ENCODE measurements around the gene UNC79.

Gene UNC79

DNA sequence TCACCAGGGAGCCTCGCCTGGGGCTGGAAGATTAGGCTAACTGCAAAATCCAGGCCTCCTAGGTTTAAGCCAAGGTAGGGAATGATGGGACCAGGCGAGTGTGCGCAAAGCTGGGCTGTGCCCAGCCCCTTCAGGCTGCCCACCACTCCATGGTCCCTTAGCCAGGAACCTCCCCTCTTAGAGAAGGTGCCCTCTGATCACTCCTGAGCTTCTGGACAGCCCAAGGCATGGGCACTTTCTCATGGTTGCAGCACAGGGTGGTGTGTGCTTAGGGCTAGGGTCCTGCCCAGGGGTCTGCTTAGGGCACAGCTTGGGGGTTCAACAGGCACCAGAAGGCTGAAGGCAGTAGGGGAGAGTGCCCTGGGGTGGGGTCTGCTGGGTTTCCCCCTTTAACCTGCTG lies 288.5 kb downstream of the UNC79 start:
- no peak overlapping the region for H3K27ac ChIP-seq
- DNase-seq (ENCODE audit: low read depth, low spot score): no peak

DNA sequence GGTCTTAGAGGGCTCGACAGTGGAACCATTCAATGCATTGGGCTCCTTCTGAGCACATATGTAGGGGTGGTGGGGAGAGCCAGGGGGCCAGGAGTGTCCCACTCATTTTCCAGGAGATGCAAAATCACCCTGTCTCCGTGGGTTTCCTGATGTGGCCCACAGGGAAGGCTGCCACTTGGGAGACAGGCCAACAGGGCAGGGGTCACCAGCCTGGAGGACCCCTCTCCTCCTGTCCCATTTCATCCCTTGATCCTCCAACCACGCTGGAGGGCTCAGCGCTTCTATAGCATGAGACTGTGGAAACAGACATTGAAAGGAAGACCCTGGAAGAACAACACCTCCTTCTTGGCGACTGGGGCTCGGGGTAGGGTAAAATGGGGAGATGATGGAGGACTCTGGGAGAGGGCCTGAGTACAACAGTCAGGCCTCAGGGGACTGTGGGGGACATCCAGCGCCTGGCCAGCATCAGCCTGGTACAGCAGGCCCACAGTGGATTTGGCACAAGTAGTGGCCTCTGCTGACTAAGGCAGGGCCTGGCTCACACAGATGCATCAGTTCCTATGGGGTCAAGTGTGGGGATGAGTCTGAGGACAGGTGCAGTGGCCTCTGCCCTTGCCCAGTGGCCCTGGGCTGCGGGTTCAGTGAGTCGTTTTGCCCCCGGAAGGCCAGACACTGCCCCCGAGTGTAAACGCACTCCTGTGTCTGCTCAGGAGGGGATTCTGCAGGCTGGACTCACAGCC lies 289.5 kb downstream of the UNC79 start:
- no peak overlapping the region for H3K27ac ChIP-seq
- DNase-seq (ENCODE audit: low read depth, low spot score): no peak

DNA sequence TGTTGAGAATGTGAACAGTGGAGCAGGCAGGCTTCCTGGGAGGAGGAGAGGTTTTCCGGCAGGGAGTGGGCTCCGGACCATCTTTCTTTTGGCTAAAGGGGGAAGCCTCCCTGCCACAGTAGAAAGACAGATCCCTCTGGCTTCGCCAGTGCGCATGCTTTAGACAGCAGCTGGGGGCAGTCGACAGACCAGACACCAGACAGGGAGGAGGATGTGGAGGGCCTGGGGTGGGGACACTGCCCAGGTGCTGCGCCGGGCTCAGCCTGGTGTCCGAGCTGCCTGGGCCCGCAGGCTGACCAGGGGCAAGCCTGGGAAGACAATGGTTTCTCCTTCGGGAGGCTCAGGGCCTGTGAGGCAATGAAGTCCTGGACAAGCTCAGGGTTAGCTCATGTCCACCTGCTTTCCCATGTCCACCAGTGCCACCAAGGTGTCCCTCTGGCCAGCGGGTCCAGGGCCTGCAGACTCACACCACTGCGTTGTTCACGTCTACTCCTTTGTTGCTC lies 290.3 kb downstream of the UNC79 start:
- no peak for DNase-seq (ENCODE audit: low read depth, low spot score)
- no peak overlapping the region for H3K27ac ChIP-seq

DNA sequence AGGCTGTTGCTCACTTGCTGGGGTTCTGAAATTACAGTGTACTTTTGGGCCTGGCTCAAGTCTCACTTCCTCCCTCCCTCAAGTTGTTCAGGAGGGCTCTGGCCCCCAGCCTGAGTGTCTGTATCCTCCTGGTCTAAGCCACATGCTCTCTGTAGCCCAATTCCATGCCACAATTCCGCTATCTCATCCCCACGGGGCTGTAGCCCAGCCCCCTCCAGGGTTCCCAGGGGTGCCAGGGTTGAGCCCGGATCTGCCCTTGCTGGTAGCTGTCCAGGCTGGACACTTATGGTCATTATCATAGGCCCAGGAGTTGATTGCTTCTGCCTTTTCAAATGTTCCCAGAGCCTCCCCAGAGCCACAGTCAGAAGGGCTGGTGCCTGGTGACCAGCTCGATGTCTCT lies 292.3 kb downstream of the UNC79 start:
- no peak for DNase-seq (ENCODE audit: low read depth, low spot score)
- no peak overlapping the region for H3K27ac ChIP-seq

DNA sequence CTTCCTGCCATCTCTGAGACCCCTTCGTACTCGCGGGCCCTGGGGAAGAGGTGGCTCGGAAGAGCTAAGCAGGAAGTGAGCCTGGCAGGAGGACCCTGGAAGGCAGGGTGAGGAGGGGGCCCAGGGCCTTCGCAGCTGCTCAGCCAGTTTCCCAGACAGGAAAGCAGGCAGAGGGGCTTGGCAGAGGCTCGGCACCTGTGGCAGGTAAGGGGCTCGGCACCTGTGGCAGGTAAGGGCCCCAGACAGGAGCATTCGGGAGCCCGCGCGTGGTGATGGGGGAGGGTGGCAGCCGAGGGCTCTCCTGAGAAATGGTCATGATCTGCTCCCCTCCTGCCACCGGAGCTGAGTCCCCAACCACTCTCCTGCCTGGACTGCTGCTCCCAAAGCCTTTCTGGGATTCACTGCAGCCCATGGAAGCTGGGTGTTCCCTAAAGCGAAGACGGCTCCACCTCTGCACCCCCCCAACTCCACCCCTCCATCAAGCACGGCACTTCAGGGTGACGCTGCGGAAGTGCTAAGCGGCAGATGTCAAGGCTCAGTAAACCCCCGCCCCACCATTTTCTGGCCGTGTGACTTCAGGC lies 294.4 kb downstream of the UNC79 start:
- H3K27ac ChIP-seq: no peak overlapping the region
- DNase-seq (ENCODE audit: low read depth, low spot score): no peak

DNA sequence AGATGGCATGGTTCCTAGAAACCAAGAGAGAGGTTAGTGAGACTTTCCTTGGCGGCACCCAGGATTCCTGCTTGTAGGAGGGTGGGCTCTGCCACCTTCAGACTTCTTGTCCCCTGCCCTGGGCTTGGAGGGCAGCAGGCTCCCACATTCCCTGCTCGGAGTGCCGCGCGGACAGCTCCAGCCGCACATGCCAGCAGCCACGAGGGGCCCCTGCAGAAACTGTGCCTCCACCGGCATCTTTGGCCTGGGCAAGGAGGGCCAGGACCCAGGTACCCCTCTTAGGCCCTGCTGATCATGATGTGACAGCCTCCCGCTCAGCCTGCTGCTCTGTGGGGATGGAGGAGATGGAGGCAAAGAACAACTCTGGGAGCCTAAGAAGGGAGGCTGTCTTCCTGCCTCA lies 295.3 kb downstream of the UNC79 start:
- no peak for DNase-seq (ENCODE audit: low read depth, low spot score)
- no peak overlapping the region for H3K27ac ChIP-seq

DNA sequence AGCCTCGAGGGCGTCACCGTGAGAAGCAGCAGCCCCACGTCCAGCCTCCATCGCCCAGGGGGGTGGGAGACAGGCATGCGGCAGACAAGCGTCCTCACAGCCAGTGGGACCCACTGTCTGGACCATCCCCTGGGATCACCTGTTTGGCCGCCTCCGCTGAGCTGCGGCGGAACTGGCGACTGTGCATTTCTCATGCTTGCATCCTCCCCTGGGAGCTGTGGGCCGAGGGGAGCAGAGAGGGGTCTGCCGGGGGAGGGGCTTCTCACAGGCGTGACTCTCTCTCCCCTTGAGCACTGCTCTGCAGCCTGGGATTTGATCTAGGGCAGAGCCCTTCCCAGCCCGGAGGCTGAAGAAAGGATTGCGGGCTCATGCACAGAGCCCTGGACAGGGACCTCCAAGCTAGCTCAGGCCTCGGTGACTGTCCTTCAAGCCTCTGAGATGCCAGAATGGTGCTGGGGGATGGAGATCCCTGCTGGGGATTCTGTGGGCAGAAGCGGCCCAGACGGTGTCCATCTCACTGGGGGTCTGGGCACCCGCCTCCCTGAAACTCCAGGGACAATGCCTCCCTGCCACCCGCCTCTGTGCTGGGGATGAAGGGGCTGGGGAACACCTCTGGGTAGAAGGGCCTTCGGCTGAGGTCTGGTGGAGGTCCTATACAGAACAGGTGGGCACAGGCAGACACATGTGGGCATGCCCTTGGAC lies 296.5 kb downstream of the UNC79 start:
- H3K27ac ChIP-seq: no peak overlapping the region
- DNase-seq (ENCODE audit: low read depth, low spot score): no peak

DNA sequence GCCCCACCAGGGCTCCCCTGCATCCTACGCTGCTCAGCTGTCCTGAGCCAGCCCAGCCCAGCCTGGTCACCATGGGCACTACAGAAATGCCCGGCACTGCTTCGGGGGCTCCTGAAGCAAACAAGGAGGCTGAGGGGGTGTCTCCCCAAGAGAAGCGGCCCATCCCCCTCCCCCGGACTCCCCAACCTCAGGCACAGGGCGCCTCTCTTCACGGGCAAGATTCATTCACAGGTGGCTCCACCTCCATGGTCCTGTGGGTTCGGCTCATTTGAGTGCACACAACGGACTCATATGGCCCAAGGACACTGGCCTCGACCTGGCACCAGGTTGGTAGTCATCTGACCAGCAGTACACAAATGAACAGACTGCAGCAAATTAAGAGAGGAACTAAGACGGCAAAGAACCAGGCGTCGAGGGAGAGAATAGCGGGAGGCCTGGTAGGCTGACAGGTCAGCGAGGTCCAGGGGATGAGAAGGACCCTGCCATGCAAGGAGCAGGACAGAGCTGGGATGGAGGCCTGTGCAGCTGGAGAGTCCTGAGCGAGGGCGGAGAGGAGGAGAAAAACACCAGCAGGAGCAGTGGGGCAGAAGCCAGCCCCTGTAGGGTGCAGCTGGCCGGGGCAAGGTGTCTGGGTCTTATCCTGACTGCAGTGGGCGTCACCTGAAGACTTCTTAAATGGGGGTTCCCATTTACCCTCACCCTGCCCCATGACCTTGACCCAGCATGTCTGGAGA lies 297.3 kb downstream of the UNC79 start:
- DNase-seq (ENCODE audit: low read depth, low spot score): no peak

DNA sequence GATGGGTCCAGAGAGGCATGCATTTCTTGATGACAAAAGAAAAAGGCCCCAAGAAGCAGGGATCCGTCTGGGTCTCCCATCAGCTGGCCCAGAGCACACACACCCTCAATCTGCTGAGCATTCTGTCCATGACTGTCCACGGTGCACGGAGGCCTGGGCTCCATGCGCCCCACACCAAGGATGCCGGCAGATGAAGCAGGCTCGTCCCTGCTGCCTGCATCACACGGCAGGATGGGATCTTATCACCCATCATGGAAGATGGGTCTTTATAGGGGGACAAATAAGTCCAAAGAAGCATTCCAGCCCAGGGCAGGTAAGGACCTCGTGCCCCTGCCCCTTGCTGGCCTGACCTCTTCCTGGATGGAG lies 297.9 kb downstream of the UNC79 start:
- DNase-seq (ENCODE audit: low read depth, low spot score): no peak
- H3K27ac ChIP-seq: no peak overlapping the region

More for the DNA sequence above, 297.3 kb downstream of the UNC79 start:
- H3K27ac ChIP-seq: no peak overlapping the region

DNA sequence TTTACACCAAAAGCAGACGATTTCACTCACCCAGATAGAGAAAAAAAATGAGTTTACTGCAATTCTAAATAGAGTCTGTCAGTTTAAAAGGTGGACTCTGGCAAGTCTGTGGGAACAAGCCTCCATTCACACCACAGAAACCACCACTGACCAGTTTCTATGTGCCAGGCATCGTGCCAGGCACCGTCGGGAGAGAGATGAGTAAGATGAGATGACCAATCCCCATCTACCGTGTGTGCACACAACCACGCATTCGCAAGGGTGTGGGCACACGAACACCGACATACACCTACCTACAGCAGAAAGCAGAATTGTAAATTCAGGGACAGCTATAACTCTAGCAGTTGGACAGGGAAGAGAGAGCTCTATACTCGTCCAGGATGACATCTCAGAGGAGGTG lies 299.3 kb downstream of the UNC79 start:
- no peak overlapping the region for H3K27ac ChIP-seq
- peak; percentile 18 for DNase-seq (ENCODE audit: low read depth, low spot score)

DNA sequence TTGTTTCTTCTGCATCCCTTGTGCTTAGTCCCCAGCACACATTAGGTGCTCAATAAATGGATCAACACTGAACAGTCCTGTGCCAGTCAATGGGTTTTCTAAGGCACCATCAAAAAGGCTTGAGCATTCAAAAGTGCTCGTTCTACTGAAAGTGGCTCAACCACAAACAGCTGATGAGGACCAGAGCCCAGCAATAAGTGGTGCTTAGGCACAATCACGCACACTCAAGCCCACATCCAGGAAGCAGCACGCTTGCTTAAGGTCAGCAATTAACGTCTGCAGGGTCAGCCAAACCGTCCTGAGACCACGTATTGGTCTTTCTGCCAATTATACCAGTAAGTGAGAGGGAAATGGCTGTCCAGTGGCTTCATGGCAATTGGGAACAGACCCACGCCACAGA lies 301.0 kb downstream of the UNC79 start:
- no peak for DNase-seq (ENCODE audit: low read depth, low spot score)
- no peak overlapping the region for H3K27ac ChIP-seq

DNA sequence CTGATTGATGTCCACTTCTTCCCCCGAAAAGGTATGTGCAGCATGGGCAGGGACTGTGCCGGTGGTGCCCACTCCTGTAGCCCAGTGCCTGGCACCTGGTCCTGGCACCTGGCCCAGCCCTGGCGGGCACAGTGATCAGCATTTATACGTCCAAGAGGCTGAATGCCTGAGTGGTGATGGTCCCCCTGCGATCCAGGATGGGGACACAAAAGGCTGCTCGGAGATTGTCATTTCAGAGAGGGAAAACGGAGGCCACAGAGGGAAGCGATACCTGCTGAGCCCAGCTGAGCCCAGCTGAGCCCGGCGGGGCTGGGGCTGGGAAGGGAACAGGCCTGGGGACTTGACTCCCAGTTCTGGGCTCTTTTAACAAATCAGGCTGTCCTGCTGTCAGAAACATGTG lies 301.8 kb downstream of the UNC79 start:
- DNase-seq (ENCODE audit: low read depth, low spot score): no peak
- no peak overlapping the region for H3K27ac ChIP-seq

DNA sequence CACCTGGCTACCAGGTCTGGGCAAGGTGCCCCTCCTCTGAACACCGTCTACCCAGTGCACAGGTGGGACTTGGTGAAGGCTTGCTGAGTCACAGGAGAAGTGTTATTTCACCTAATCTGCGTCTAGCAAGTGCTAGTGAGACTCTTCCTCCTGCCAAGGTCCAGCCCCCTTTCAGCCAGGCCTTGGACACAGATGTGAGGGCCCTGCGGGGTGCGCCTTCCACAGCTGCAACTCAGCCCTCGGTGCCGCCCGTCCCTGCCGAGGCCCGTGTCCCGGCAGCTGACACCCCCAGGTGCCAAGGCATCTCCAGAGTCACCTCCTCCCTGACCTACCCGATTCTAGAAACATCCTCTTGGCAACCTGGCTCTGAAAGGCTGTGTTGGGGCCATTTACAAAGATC lies 302.5 kb downstream of the UNC79 start:
- no peak overlapping the region for H3K27ac ChIP-seq
- no peak for DNase-seq (ENCODE audit: low read depth, low spot score)

DNA sequence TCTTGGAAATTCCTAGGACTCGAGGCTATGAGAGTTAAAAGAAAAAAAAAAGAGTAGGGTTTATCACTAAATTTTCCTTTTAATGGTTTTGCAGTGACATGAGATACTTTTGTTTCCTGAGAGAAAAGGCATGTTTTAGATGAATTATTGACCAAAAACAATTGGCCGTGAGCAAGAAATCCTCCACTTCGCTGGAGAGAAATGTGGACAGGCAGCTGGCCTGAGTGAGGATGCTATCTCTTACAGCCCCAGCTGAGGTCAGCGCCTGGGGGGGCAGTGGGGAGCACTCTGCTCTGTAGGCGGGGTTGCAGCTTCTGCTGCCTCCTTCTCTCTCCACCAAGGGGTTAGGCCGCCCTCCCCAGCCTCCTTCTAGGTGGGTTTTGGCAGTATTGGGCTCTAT lies 302.9 kb downstream of the UNC79 start:
- no peak overlapping the region for H3K27ac ChIP-seq
- DNase-seq (ENCODE audit: low read depth, low spot score): no peak

DNA sequence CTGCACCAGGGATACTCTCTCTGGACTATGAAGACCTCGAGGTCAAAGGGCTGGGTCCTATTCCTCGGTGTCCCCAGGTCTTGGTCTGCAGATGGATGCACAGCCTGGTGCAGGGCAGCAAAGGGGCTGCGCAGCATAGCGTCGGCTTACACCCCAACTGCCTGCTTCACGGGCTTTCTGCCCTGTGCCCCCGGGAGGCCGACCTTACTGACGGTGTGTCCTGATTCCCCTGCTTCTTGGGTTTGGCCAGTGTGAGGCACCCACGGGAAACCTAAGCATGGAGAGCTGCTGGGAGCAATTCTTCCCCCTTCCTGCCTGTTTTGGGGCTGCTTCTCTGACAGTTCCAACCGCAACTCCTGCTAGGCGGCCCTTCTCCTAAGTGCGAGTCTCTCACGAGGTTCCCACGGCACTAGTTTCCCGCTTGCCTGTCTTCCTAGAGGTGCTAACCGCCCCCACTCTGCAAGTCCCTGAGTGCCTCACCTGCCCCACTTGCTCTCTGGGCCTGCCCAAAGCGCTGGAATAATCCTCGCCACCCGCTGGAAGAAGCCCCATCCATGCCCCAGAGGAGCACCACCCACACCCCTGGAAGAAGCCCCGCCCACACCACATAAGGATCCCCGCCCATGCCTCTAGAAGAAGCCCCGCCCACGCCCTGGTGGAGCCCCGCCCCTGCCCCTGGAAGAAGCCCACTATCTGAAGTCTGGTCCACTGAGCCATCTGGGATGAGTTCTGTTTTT lies 303.5 kb downstream of the UNC79 start:
- H3K27ac ChIP-seq: no peak overlapping the region
- no peak for DNase-seq (ENCODE audit: low read depth, low spot score)

DNA sequence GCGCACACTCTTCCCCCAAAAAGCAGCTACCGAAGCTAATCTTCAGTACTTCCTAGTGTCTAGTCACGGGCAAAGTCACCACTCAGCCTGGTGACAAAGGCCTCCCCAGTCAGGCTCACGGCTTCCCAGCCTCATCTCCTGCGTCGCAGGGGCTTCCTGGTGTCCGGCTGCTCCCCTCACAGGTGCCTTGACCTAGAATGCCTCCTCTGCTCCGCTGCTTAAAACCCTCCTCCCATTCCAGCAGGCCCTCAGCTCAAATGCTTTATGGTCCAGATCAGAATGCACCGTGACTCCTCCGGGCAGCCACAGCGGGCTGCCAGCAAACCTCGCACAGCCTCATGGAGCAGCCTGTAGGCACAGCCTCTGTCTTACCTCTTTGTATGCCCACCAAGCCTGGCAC lies 304.5 kb downstream of the UNC79 start:
- no peak for DNase-seq (ENCODE audit: low read depth, low spot score)
- H3K27ac ChIP-seq: no peak overlapping the region

DNA sequence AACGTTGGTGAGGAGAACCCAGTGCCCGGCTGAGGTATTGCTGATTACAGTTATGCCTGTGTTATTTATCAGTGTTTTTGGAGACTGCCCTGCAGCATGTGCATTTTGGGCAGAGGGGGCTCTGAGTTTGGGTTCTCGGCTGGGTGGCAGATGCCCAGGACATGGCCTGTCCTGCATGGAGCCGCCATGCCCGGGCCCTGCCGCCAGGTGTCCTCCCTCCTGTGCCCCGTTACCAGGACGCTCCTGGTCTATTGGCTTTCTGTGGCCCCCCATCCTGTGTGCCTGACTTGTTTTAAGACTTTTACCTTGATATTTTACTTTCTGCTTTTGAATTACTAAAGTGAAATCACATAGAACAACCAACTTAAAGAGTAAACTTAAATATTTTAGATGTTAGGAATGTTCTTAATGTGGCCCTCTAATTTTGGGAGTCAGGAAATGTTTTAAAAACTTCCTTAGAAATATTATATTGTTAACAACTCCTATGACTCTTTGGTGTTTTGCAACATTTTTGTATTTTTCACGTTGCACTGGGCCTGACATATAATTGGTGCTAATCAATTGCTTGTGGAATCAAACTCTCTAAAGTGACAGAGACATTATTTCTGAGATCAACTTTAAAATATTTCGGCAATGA lies 305.8 kb downstream of the UNC79 start:
- H3K27ac ChIP-seq: no peak overlapping the region
- no peak for DNase-seq (ENCODE audit: low read depth, low spot score)

DNA sequence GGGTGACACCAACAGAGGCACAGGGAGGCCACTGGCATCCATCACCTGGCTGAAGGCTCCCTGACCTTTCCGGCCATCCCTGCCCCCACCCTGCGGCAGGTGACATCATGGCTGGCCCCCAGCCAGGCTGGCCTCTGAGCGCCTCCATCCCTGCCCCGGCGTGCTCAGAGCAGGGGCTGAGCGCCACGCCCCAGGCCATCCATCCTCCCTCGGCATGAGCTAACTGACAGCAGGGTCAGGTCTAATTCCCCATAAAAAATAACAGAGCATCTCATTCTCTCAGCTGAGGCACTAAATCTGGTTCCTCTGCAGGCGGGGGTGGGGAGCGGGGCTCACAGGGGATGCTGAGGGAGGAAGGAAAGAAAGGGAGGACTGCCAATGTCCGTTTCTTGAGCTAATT lies 306.9 kb downstream of the UNC79 start:
- no peak overlapping the region for H3K27ac ChIP-seq
- no peak for DNase-seq (ENCODE audit: low read depth, low spot score)

DNA sequence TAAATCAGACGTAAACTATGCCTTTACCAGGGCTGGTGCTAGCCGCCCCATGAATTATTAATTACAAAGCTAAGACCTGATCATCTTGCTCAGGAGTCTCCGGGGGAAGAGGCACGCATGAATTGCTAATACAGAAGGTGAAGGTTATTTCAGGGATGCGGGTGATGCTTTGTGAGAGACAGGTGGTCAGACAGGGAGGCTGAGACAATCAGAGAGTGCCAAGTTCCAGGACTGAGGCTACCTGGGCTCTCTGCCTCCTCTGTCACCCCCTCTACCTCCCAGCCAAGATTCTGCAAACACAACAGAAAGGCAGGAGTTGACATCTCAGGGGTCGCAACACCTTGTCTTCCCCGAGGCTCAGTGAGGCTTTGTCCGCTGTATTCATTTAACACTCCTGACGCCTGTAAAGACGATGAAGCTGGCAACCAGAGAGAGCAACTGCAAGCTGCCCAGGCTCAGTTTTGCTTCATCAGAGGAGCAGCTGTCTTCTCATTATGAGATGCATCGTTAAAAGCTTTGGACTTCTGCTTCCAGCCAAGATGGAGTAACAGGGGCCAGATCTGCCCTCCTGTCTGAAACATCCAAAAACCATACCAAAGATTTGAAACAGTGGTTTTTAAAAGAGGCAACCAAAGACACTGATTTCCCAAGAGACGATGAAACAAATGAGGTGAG lies 311.0 kb downstream of the UNC79 start:
- no peak overlapping the region for H3K27ac ChIP-seq
- no peak for DNase-seq (ENCODE audit: low read depth, low spot score)
